ENCODE data around the gene LTBP3. TPM values are rescaled to one million over a fixed set of nuclear protein-coding genes. Genes with fewer than 3 reads are reported as not detected.
A peak's percentile ranks its signal among the peaks of the same experiment; 100 is the strongest.

The LTBP3 gene
- total RNA-seq, 2 experiments from 2014 or later, result 80.2 to 92.5 TPM

DNA sequence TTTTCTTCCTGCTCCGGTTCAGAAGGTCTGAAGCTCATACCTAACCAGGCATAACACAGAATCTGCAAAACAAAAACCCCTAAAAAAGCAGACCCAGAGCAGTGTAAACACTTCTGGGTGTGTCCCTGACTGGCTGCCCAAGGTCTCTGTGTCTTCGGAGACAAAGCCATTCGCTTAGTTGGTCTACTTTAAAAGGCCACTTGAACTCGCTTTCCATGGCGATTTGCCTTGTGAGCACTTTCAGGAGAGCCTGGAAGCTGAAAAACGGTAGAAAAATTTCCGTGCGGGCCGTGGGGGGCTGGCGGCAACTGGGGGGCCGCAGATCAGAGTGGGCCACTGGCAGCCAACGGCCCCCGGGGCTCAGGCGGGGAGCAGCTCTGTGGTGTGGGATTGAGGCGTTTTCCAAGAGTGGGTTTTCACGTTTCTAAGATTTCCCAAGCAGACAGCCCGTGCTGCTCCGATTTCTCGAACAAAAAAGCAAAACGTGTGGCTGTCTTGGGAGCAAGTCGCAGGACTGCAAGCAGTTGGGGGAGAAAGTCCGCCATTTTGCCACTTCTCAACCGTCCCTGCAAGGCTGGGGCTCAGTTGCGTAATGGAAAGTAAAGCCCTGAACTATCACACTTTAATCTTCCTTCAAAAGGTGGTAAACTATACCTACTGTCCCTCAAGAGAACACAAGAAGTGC lies 60.0 kb downstream of the LTBP3 start:
- ChIA-PET CTCF (interaction anchor here (0.6 to 6.7 kb wide), 16 partner anchors 9 to 626 kb away, joined by 3 to 67 read pairs (median 4); partner anchors contain the start of gene NEAT1), POLR2A (interaction anchor here (1.0 to 15.5 kb wide), 10 partner anchors 10 to 117 kb away, joined by 3 to 781 read pairs (median 17); partner anchors contain the start of genes NEAT1, PCNX3 and SCYL1)
- H3K4me3 Mint-ChIP-seq, result no peak overlapping the region
- peaks cover 1% of the 10 kb centered on the region for H3K27me3 Mint-ChIP-seq
- DNase-seq, result peak; percentile 78
- no peak overlapping the region for H3K27ac Mint-ChIP-seq
- no peaks in the 10 kb centered on the region for H3K9me3 Mint-ChIP-seq
- H3K4me1 Mint-ChIP-seq, result peaks cover 29% of the 10 kb centered on the region
- H3K36me3 Mint-ChIP-seq (ENCODE audit: low read depth), result no peaks in the 10 kb centered on the region

DNA sequence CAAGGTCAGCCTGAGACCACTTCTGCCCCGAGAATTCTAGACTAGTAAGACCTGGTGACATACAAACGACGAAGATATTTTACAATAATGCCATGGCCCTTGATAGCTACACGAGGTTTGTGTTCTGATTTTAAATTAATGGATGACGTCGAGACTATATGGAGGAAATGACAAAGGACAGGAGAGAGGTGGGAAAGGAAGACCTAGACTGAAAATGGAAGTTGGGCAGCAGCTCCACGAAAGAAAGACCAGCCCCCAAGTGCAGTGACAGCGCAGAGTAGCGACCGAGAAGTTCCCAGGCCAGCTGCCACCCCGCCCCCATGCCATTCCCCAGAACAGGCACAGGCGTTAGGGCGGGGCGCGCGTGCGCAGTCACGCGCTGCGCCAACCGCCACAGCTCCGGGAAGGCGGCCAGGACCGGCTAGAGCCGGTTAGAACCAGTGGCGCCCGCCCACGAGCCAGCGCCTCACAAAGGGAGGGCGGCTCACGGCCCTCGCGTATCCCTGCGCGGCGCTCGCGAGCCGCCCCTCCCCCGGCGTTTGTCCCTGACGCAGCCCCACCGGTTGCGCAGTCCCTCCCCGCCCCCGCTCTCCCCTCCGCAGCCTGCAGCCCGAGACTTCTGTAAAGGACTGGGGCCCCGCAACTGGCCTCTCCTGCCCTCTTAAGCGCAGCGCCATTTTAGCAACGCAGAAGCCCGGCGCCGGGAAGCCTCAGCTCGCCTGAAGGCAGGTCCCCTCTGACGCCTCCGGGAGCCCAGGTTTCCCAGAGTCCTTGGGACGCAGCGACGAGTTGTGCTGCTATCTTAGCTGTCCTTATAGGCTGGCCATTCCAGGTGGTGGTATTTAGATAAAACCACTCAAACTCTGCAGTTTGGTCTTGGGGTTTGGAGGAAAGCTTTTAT lies 60.8 kb downstream of the LTBP3 start:
- no peaks in the 10 kb centered on the region for H3K36me3 Mint-ChIP-seq (ENCODE audit: low read depth)
- ChIA-PET POLR2A (interaction anchor here (0.7 to 15.5 kb wide), 9 partner anchors 9 to 117 kb away, joined by 3 to 781 read pairs (median 7); partner anchors contain the start of genes NEAT1 and SCYL1), CTCF (interaction anchor here (0.6 to 6.7 kb wide), 15 partner anchors 9 to 625 kb away, joined by 3 to 67 read pairs (median 4); no protein-coding TSS in a partner anchor)
- H3K9me3 Mint-ChIP-seq, result no peaks in the 10 kb centered on the region
- peaks cover 36% of the 10 kb centered on the region for H3K4me1 Mint-ChIP-seq
- H3K27me3 Mint-ChIP-seq, result peaks cover 1% of the 10 kb centered on the region
- H3K4me3 Mint-ChIP-seq, result no peak overlapping the region
- DNase-seq, result peak; percentile 97
- no peak overlapping the region for H3K27ac Mint-ChIP-seq

DNA sequence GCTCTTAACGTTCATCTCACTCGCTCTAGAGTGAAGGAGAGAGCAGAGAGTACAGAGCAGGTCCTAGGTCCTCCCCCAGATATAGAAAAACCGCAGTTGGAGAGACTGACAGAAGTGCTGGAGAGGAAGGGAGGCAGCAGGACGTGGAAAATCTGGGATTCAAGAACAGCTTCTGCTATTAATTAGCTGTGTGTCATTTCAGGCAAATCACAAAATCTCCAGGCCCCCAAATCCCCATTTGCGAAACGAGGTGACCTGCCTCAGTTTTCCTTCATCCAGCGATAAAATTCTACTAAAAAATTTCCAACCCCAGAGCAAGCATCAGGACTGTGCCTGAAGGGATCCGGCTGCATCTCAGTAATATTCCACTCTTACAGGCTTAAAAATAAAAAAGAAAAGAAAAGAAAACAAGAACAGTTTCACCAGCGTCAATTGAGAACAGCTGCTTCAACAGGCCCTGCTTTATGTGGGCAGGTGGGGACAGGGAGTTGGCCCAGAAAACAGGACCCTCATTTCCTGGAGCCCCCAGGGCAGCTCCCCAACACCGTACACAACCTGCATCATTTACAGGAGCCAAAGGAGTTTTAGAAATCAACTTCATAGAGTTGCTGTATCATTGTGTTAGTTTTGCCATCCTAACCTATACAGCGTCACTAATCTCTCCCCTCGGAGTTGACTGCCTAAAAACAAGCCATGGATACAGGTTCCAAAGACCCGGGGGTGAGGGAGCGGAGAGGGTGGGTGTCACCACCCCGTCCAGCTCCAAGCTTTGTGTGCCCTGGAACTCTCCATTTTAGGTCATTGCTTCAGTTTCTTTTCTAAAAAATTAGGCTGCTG lies 61.6 kb downstream of the LTBP3 start:
- peaks cover 1% of the 10 kb centered on the region for H3K27me3 Mint-ChIP-seq
- ChIA-PET CTCF (interaction anchor here (0.6 to 6.7 kb wide), 11 partner anchors 9 to 166 kb away, joined by 3 to 67 read pairs (median 4); no protein-coding TSS in a partner anchor), POLR2A (interaction anchor here (0.7 to 15.5 kb wide), 9 partner anchors 8 to 118 kb away, joined by 3 to 781 read pairs (median 4); partner anchors contain the start of gene NEAT1)
- peaks cover 39% of the 10 kb centered on the region for H3K4me1 Mint-ChIP-seq
- peak; percentile 40 for DNase-seq
- H3K36me3 Mint-ChIP-seq (ENCODE audit: low read depth), result no peaks in the 10 kb centered on the region
- no peak overlapping the region for H3K27ac Mint-ChIP-seq
- H3K9me3 Mint-ChIP-seq, result no peaks in the 10 kb centered on the region
- no peak overlapping the region for H3K4me3 Mint-ChIP-seq

DNA sequence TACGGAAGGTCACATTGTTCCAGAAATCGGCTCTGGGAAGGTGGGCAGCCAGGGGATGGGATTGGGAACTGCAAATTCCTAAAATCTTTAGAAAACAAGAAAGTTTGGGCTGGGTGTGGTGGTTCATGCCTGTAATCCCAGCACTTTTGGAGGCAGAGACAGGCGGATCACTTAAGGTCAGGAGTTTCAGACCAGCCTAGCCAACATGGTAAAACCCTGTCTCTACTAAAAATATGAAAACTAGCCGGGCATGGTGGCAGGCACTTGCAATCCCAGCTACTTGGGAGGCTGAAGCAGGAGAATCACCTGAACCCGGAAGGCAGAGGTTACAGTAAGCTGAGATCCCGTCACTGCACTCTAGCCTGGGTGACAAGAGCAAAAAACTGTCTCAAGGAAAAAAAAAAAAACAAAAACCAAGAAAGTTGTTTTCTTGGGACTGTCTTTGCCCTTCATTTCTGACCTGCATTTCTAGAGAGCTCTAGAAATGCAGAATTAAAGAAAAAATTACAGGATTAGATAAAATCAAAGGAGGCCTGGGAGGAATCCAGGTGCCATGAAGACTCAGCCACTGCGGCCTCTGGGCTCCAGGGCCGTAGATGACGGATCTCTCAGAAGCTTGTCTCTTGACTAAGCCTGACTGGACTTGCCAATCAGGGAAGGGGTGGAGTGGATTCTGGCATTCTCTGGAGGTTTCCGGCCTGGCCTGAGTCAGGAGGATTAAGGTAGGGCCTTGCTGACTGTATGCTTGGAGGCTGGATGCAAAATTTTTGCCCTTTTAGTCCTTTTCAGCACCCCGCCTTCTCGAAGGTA lies 64.6 kb downstream of the LTBP3 start:
- peaks cover 52% of the 10 kb centered on the region for H3K4me1 Mint-ChIP-seq
- ChIA-PET POLR2A (interaction anchor here (0.6 to 1.6 kb wide), 8 partner anchors 17 to 114 kb away, joined by 3 to 6 read pairs (median 3); partner anchors contain the start of gene NEAT1), CTCF (interaction anchor here (0.6 to 10.0 kb wide), 7 partner anchors 10 to 843 kb away, joined by 3 to 119 read pairs (median 3); no protein-coding TSS in a partner anchor)
- no peaks in the 10 kb centered on the region for H3K9me3 Mint-ChIP-seq
- H3K36me3 Mint-ChIP-seq (ENCODE audit: low read depth), result no peaks in the 10 kb centered on the region
- H3K4me3 Mint-ChIP-seq, result no peak overlapping the region
- H3K27ac Mint-ChIP-seq, result peak overlapping the region; percentile 68
- no peak for DNase-seq
- H3K27me3 Mint-ChIP-seq, result no peaks in the 10 kb centered on the region

DNA sequence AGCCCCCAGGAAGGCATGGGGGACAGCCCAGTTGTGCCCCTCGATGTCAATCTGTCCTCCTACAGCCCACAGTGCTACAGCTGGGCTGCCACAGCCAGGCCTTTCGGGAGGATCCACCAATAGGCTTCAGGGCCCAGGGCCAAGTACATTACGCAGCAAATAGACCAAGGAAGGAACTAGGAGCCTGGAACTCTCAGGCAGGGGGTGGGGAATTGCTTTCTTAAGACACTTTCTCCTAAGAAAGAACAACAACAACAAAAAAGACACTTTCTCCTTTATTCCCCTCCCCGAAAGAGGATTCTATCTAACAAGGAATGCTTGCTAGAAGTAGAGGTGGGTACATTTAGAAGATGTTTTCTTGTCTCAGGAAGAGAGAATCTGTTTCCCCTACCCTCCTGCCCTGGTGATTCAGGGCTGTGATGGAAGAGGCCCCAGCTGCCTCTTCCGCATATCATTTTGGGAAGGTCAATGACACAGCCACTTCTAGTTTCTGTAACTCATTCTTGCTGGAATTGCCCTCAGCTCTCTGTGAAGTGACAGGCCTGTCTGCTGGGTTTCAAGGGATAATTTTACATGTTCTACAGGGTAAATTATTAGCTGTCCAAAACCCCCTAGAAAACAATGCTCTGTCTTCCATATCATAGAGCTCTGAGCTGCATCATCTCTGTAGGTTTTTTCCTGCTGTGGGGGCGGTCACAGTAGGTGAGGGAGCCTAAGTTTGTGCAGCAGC lies 65.4 kb downstream of the LTBP3 start:
- H3K27me3 Mint-ChIP-seq, result no peaks in the 10 kb centered on the region
- ChIA-PET CTCF (interaction anchor here (0.8 to 10.0 kb wide), 7 partner anchors 9 to 77 kb away, joined by 3 to 119 read pairs (median 3); no protein-coding TSS in a partner anchor), POLR2A (interaction anchor here (0.6 to 1.6 kb wide), 7 partner anchors 16 to 113 kb away, joined by 3 to 6 read pairs (median 3); partner anchors contain the start of gene NEAT1)
- no peaks in the 10 kb centered on the region for H3K36me3 Mint-ChIP-seq (ENCODE audit: low read depth)
- DNase-seq, result no peak
- peaks cover 60% of the 10 kb centered on the region for H3K4me1 Mint-ChIP-seq
- peak overlapping the region; percentile 68 for H3K27ac Mint-ChIP-seq
- H3K4me3 Mint-ChIP-seq, result no peak overlapping the region
- no peaks in the 10 kb centered on the region for H3K9me3 Mint-ChIP-seq

DNA sequence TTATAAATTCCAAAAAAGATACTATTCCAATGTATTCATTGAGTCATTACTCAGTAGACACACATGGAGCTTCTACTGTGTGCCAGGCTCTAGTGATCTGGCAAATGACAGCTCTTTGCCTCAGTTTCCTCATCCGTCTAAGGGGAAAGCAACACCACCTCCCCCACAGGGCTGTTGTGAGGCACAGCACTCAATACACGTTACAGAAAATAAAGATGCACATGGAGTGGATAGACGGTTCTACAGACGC lies 65.8 kb downstream of the LTBP3 start:
- no peaks in the 10 kb centered on the region for H3K36me3 Mint-ChIP-seq (ENCODE audit: low read depth)
- no peak for DNase-seq
- ChIA-PET POLR2A (interaction anchor here (1.6 kb wide), 1 partner anchor 71 kb away, joined by 4 read pairs; no protein-coding TSS in a partner anchor), CTCF (interaction anchor here (0.8 to 10.0 kb wide), 3 partner anchors 9 to 76 kb away, joined by 3 to 119 read pairs (median 5); no protein-coding TSS in a partner anchor)
- no peak overlapping the region for H3K4me3 Mint-ChIP-seq
- H3K27me3 Mint-ChIP-seq, result no peaks in the 10 kb centered on the region
- H3K9me3 Mint-ChIP-seq, result no peaks in the 10 kb centered on the region
- peak overlapping the region; percentile 52 for H3K27ac Mint-ChIP-seq
- H3K4me1 Mint-ChIP-seq, result peaks cover 65% of the 10 kb centered on the region

DNA sequence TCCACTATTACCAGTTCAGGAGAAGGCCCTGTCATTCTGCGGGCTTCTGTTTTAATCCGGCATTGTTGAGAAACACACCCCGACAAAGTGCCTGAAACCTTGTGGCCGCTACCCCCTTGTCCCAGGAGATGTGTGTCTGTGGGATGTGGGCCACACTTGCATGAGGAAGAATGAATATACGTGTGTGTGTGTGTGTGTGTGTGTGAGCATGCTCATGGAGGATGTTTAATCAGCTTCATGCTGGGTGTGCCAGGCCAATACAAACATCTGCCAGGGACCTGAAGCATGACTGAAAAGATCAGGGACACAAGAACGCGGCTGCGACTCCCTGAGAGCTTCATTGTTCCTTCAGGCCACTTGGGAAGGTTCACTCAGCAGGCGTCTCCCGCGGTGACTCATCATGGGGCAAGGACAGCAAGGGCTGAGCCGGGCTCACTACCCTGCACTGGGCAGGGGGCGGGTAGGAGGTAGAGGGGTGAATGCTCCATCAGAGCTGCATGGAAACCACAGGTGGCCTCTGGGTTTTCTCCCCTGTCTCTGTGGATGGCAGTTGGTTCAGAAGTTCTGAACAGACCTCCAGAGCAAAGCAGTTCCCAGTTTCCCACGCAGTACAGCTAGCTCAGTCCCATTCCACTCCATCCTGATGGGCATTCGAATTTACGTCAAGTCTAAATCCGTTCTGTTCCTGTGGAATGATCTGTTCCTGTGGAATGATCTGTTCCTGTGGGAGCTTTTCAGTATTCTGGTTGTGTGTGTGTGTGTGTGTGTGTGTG lies 66.4 kb downstream of the LTBP3 start:
- no peaks in the 10 kb centered on the region for H3K9me3 Mint-ChIP-seq
- ChIA-PET POLR2A (interaction anchor here (0.7 kb wide), 2 partner anchors 14 to 69 kb away, joined by 3 to 5 read pairs; partner anchors contain the start of gene NEAT1), CTCF (interaction anchor here (0.8 to 10.0 kb wide), 3 partner anchors 8 to 76 kb away, joined by 3 to 119 read pairs (median 5); no protein-coding TSS in a partner anchor)
- H3K4me1 Mint-ChIP-seq, result peaks cover 64% of the 10 kb centered on the region
- no peak overlapping the region for H3K4me3 Mint-ChIP-seq
- DNase-seq, result no peak
- no peaks in the 10 kb centered on the region for H3K27me3 Mint-ChIP-seq
- H3K27ac Mint-ChIP-seq, result peak overlapping the region; percentile 73
- H3K36me3 Mint-ChIP-seq (ENCODE audit: low read depth), result no peaks in the 10 kb centered on the region

DNA sequence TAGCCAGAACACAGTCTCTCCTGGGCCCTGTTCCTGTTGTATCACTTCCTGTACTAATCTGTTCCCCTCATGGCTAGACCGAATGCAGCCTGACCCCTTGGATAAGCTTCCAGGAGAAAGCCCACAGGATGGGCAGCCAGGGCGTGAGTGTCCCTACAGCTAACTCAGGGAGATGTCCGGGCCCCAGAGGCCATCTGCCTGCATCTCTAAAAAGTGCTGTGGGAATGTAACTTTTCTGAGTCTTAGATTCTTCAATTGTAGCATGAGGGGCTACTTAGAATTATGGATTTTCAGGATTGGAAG lies 67.0 kb downstream of the LTBP3 start:
- H3K4me1 Mint-ChIP-seq, result peaks cover 58% of the 10 kb centered on the region
- no peak for DNase-seq
- H3K27me3 Mint-ChIP-seq, result no peaks in the 10 kb centered on the region
- POLR2A ChIA-PET, result interaction anchor here (0.6 to 0.7 kb wide), 3 partner anchors 13 to 68 kb away, joined by 3 to 5 read pairs (median 3); partner anchors contain the start of gene NEAT1
- H3K27ac Mint-ChIP-seq, result no peak overlapping the region
- H3K36me3 Mint-ChIP-seq (ENCODE audit: low read depth), result no peaks in the 10 kb centered on the region
- CTCF ChIA-PET, result interaction anchor here (2.4 to 10.0 kb wide), 2 partner anchors 15 to 75 kb away, joined by 5 to 119 read pairs; no protein-coding TSS in a partner anchor
- H3K9me3 Mint-ChIP-seq, result no peaks in the 10 kb centered on the region
- H3K4me3 Mint-ChIP-seq, result no peak overlapping the region

DNA sequence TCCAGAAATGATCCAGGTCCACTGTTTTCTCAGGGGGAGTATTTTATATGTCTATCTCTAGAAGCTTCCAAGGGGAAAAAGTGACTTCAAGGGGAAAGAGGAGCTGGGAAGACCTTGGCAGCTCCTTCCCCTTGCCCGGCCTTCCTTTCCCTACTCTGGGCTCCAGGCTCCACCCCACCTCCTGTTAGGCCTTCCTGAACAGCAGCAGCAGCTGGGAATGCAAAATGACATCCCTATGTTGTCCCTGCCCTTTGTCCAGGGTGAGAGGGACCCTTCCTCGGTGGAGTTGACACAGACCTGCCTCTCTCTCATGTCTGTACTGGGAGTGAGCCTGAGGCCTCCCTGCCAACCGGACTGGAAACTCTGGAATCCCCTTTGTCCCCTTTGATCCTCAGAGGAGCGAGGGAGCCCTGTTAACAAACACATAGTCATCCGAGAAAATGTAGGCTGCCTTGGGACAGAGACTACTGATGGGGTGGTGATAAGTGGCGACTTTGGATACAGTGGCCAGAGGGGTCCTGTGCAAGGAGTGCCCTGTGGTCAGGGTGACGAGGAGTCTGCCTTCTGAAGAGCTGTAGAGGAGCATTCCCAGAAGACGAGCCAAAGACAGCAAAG lies 68.3 kb downstream of the LTBP3 start:
- H3K4me3 Mint-ChIP-seq, result no peak overlapping the region
- no peak for DNase-seq
- ChIA-PET CTCF (interaction anchor here (0.6 to 10.0 kb wide), 6 partner anchors 8 to 64 kb away, joined by 3 to 119 read pairs (median 4); partner anchors contain the start of gene MALAT1), POLR2A (interaction anchor here (4.1 kb wide), 1 partner anchor 10 kb away, joined by 39 read pairs; the partner anchor contains the start of gene MALAT1)
- peaks cover 2% of the 10 kb centered on the region for H3K27me3 Mint-ChIP-seq
- no peak overlapping the region for H3K27ac Mint-ChIP-seq
- no peaks in the 10 kb centered on the region for H3K9me3 Mint-ChIP-seq
- peaks cover 56% of the 10 kb centered on the region for H3K4me1 Mint-ChIP-seq
- H3K36me3 Mint-ChIP-seq (ENCODE audit: low read depth), result no peaks in the 10 kb centered on the region

Measured in activated CD4-positive, alpha-beta T cell treated with anti-CD3 and anti-CD28 coated beads, Interleukin-2, amount 10 ng/mL, durations not matched to agents 7 days and 5 days (primary cell).